ENCODE results near the gene TLE6. TPM values are rescaled to one million over a fixed set of nuclear protein-coding genes. Genes with fewer than 3 reads are reported as not detected.
A peak's percentile ranks its signal among the peaks of the same experiment; 100 is the strongest.

Gene TLE6
- total and polyA plus RNA-seq, 2 donors from 2014 or later = 3.7 to 5.2 TPM

DNA sequence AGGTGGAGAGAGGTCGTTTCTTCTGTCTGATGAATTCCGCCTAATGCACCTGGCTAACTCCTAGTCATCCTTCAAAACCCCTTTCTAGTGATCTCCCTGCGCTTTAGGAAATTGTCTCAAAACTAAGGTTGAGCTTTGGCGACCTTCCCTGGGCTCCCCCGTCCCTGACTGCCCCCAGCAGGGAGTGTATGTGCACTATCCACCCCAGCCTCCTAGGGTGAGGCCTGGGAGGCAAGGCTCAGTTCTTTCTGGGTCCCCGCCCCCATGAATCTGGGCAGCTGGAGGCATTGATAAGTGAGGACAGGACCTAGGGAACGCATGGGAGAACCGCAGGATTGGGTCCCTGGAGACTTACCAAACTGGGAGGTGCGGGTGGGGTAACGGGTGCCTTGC is 378 bp downstream of the TLE6 start:
- Histone ChIP-seq H3K27me3 (ENCODE audit: control insufficient read depth, insufficient read depth, low read length) (no peaks in the 10 kb centered on the region), H3K9me3 (ENCODE audit: control insufficient read depth in 2 of 3, insufficient read depth in 1 of 3, low read length in 3 of 3) (no peaks in the 10 kb centered on the region), H3K27ac (ENCODE audit: low read depth in 2 of 2, low read length in 2 of 2) (peak overlapping the region in 1 of 2 donors; percentile 43), H3K4me1 (ENCODE audit: control insufficient read depth in 2 of 3, insufficient read depth in 2 of 3, low read depth in 1 of 3, low read length in 3 of 3) (peaks cover 2 to 11% (median 8%) of the 10 kb centered on the region in 3 donors), H3K36me3 (ENCODE audit: control insufficient read depth in 2 of 3, insufficient read depth in 3 of 3, low read length in 3 of 3) (no peaks in the 10 kb centered on the region), H3K9ac (ENCODE audit: low read length in 3 of 3) (no peak overlapping the region), H3K4me3 (ENCODE audit: low read length in 3 of 3) (no peak overlapping the region)
- intact Hi-C loops (cut with DNase I) = no loop called here
- FAIRE-seq (no peak), DNase-seq (peak in 1 of 5 donors; percentile 73)
- TF ChIP-seq, protein P1, sequence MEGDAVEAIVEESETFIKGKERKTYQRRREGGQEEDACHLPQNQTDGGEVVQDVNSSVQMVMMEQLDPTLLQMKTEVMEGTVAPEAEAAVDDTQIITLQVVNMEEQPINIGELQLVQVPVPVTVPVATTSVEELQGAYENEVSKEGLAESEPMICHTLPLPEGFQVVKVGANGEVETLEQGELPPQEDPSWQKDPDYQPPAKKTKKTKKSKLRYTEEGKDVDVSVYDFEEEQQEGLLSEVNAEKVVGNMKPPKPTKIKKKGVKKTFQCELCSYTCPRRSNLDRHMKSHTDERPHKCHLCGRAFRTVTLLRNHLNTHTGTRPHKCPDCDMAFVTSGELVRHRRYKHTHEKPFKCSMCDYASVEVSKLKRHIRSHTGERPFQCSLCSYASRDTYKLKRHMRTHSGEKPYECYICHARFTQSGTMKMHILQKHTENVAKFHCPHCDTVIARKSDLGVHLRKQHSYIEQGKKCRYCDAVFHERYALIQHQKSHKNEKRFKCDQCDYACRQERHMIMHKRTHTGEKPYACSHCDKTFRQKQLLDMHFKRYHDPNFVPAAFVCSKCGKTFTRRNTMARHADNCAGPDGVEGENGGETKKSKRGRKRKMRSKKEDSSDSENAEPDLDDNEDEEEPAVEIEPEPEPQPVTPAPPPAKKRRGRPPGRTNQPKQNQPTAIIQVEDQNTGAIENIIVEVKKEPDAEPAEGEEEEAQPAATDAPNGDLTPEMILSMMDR (IDR thresholded peaks at IDR 0.05; ENCODE audit: borderline replicate concordance, extremely low read depth, insufficient read depth) = no peak

DNA sequence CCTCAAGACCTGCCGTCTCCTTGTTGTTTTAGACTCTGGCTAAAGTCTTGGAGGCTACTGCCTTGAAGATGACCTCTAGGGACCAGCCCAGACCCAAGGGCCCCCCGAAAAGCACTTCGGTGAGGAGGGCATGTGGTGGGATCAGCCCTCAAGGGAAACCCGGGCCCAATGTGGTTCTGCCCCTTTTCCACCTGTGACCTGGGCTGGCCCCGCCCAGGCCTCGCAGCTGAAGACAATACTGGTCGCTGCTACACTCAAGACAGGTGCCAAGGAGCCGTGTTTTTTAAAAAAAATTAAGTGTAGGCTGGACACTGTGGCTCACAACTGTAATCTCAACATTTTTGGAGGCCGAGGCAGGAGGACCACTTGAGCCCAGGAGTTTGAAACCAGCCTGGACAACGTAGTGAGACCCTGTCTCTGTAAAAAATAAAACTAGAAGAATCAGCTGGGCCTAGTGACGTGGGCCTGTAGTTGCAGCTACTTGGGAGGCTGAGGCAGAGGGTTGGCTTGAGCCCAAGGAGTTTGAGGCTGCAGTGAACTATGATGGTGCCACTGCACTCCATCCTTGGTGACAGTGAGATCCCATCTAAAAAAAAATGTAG is 903 bp downstream of the TLE6 start:
- H3K27ac ChIP-seq (ENCODE audit: low read depth in 2 of 2, low read length in 2 of 2) = no peak overlapping the region
- H3K36me3 ChIP-seq (ENCODE audit: control insufficient read depth in 2 of 3, insufficient read depth in 3 of 3, low read length in 3 of 3) = no peaks in the 10 kb centered on the region
- DNase-seq (no peak), FAIRE-seq (no peak)
- no peak overlapping the region for H3K4me3 ChIP-seq (ENCODE audit: low read length in 3 of 3)
- H3K27me3 ChIP-seq (ENCODE audit: control insufficient read depth, insufficient read depth, low read length) = no peaks in the 10 kb centered on the region
- intact Hi-C loops (cut with DNase I) = no loop called here
- H3K9ac ChIP-seq (ENCODE audit: low read length in 3 of 3) = no peak overlapping the region
- H3K4me1 ChIP-seq (ENCODE audit: control insufficient read depth in 2 of 3, insufficient read depth in 2 of 3, low read depth in 1 of 3, low read length in 3 of 3) = peaks cover 2 to 16% (median 12%) of the 10 kb centered on the region in 3 donors
- H3K9me3 ChIP-seq (ENCODE audit: control insufficient read depth in 2 of 3, insufficient read depth in 1 of 3, low read length in 3 of 3) = no peaks in the 10 kb centered on the region
- TF ChIP-seq, protein P1 (IDR thresholded peaks at IDR 0.05; ENCODE audit: borderline replicate concordance, extremely low read depth, insufficient read depth) = no peak

DNA sequence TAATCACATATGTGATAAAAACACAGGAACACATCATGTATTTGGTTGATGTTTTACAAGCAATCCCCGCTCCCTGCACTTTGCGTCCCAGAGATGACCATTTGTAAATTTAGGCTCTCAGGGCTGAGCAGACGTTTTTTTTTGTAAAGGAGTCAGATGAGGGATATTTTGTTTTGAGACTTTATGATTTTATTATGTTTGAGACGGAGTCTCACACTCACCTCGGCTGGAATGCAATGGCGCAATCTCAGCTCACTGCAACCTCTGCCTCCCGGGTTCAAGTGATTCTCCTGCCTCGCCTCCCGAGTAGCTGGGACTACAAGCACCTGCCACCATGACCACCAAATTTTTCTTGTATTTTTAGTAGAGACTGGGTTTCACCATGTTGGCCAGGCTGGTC is 1.4 kb downstream of the TLE6 start:
- FAIRE-seq (no peak), DNase-seq (no peak)
- no peaks in the 10 kb centered on the region for H3K36me3 ChIP-seq (ENCODE audit: control insufficient read depth in 2 of 3, insufficient read depth in 3 of 3, low read length in 3 of 3)
- no peak overlapping the region for H3K9ac ChIP-seq (ENCODE audit: low read length in 3 of 3)
- H3K4me3 ChIP-seq (ENCODE audit: low read length in 3 of 3) = no peak overlapping the region
- no peaks in the 10 kb centered on the region for H3K9me3 ChIP-seq (ENCODE audit: control insufficient read depth in 2 of 3, insufficient read depth in 1 of 3, low read length in 3 of 3)
- intact Hi-C loops (cut with DNase I) = no loop called here
- no peaks in the 10 kb centered on the region for H3K27me3 ChIP-seq (ENCODE audit: control insufficient read depth, insufficient read depth, low read length)
- TF ChIP-seq, protein P1 (IDR thresholded peaks at IDR 0.05; ENCODE audit: borderline replicate concordance, extremely low read depth, insufficient read depth) = no peak
- peaks cover 2 to 21% (median 17%) of the 10 kb centered on the region in 3 donors for H3K4me1 ChIP-seq (ENCODE audit: control insufficient read depth in 2 of 3, insufficient read depth in 2 of 3, low read depth in 1 of 3, low read length in 3 of 3)
- H3K27ac ChIP-seq (ENCODE audit: low read depth in 2 of 2, low read length in 2 of 2) = no peak overlapping the region

DNA sequence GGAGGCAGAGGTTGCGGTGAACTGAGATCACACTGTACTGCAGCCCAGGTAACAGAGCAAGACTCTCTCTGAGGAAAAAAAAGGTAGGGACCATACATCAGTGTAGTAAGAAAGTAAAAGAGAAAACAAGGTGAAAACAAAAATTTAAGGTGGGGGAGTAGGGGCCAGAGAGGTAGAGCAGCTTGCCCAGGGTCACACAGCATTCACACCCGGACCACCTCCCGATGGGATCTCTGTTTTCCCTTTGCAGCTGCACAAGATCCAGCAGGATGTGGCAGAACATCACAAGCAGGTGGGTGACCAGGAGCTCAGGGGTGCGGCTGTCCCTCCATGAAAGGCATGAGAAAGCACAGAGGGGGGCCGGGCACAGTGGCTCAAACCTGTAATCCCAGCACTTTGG is 4.5 kb downstream of the TLE6 start:
- intact Hi-C loops (cut with DNase I) = no loop called here
- TF ChIP-seq, protein P1 (IDR thresholded peaks at IDR 0.05; ENCODE audit: borderline replicate concordance, extremely low read depth, insufficient read depth) = no peak
- FAIRE-seq = no peak

More for the DNA sequence above, 4.5 kb downstream of the TLE6 start:
- Histone ChIP-seq H3K4me3 (ENCODE audit: low read length in 3 of 3) (no peak overlapping the region), H3K36me3 (ENCODE audit: control insufficient read depth in 2 of 3, insufficient read depth in 3 of 3, low read length in 3 of 3) (no peaks in the 10 kb centered on the region), H3K4me1 (ENCODE audit: control insufficient read depth in 2 of 3, insufficient read depth in 2 of 3, low read depth in 1 of 3, low read length in 3 of 3) (peaks cover under 1 to 17% (median 13%) of the 10 kb centered on the region in 3 donors), H3K27me3 (ENCODE audit: control insufficient read depth, insufficient read depth, low read length) (no peaks in the 10 kb centered on the region), H3K9ac (ENCODE audit: low read length in 3 of 3) (no peak overlapping the region), H3K9me3 (ENCODE audit: control insufficient read depth in 2 of 3, insufficient read depth in 1 of 3, low read length in 3 of 3) (no peaks in the 10 kb centered on the region), H3K27ac (ENCODE audit: low read depth in 2 of 2, low read length in 2 of 2) (no peak overlapping the region)
- no peak for DNase-seq
